RWPE1 (cell line): ENCODE measurements around the gene LPIN2.

Experiments used
- CTCF ChIA-PET: fragments of 350-600 bp; sonication (Branson Sonifier 250); formaldehyde crosslinking; extraction: SDS; loops from one replicate; lab custom pipeline; 2021; lab: Yijun Ruan, JAX
- POLR2A ChIA-PET: fragments of 400-600 bp; formaldehyde crosslinking; extraction: SDS; loops from one replicate; lab custom pipeline; 2020; ENCODE audit warnings: antibody characterized with exemption; ENCODE audit not compliant: low non-redundant PET; lab: Yijun Ruan, JAX
- DNase-seq: peaks from one replicate; pipeline ENCODE4 v3.0.0; 2012; ENCODE audit warnings: low spot score
- H3K27ac ChIP-seq: fragments of 450-650 bp; 2 replicates; pipeline ENCODE4 v1.5.1; 2017
- TF ChIP-seq, protein P1 (sequence below): fragments of 450-650 bp; conservative IDR thresholded peaks from 2 replicates; pipeline ENCODE4 v1.5.1; 2017; ENCODE audit warnings: low read depth, mild to moderate bottlenecking

LPIN2 gene

GRCh38 chr18:2979871-2980790 lies 32.8 kb downstream of the LPIN2 start:
- ChIA-PET CTCF (interaction anchor here (0.6 kb wide), 2 partner anchors 8 to 78 kb away, joined by 4 to 5 read pairs; no protein-coding TSS in a partner anchor), POLR2A (no interaction called here)
- peak overlapping the region; percentile 54 for H3K27ac ChIP-seq
- no peak for DNase-seq
- TF ChIP-seq, protein P1, sequence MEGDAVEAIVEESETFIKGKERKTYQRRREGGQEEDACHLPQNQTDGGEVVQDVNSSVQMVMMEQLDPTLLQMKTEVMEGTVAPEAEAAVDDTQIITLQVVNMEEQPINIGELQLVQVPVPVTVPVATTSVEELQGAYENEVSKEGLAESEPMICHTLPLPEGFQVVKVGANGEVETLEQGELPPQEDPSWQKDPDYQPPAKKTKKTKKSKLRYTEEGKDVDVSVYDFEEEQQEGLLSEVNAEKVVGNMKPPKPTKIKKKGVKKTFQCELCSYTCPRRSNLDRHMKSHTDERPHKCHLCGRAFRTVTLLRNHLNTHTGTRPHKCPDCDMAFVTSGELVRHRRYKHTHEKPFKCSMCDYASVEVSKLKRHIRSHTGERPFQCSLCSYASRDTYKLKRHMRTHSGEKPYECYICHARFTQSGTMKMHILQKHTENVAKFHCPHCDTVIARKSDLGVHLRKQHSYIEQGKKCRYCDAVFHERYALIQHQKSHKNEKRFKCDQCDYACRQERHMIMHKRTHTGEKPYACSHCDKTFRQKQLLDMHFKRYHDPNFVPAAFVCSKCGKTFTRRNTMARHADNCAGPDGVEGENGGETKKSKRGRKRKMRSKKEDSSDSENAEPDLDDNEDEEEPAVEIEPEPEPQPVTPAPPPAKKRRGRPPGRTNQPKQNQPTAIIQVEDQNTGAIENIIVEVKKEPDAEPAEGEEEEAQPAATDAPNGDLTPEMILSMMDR, result no peak

DNA sequence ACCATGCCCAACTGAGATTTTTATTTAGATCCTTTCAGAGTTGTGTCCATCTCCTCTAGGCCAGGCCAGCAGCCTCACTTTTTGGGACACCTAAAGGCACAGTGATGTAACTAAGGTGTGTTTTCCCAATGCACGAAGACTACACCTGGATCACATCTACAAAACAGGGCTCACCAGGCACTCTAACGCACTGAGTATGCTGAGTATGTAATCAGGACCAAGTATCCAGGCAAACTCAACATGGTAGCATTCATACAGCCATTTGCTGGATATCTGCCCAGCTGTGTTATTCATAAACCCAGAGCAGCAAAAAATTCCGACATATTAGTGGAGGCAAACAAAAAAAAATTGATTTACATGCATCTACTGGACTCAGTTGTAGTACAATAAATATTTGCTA lies 33.8 kb downstream of the LPIN2 start:
- DNase-seq, result no peak
- TF ChIP-seq, protein P1, result no peak
- POLR2A ChIA-PET, result no interaction called here
- peak overlapping the region; percentile 56 for H3K27ac ChIP-seq
- CTCF ChIA-PET, result interaction anchor here (0.6 kb wide), 1 partner anchor 20 kb away, joined by 5 read pairs; no protein-coding TSS in a partner anchor

DNA sequence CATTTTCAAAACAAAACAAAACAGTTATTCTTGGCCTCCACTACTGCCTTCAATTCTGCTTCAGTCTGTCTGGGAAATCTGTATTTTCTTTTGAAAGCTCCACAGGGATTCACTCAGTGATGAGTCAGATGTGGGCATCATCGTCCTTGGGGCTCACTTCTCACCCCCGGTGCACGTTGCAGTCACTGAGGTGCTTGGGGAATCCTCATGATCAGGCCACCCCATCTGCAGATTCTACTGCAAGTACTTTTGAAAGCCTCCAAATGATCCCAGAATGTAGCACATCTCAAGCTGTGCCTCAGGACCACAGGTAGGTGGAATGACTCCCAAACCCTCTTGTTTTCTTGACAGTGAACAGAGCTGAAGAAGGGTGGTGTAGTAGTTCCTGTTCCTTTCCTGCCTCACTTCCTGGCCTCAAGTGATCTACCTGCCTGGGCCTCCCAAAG lies 34.3 kb downstream of the LPIN2 start:
- TF ChIP-seq, protein P1, result no peak
- no peak for DNase-seq
- CTCF ChIA-PET, result interaction anchor here (0.6 kb wide), 1 partner anchor 21 kb away, joined by 5 read pairs; no protein-coding TSS in a partner anchor
- POLR2A ChIA-PET, result no interaction called here
- peak overlapping the region; percentile 56 for H3K27ac ChIP-seq

DNA sequence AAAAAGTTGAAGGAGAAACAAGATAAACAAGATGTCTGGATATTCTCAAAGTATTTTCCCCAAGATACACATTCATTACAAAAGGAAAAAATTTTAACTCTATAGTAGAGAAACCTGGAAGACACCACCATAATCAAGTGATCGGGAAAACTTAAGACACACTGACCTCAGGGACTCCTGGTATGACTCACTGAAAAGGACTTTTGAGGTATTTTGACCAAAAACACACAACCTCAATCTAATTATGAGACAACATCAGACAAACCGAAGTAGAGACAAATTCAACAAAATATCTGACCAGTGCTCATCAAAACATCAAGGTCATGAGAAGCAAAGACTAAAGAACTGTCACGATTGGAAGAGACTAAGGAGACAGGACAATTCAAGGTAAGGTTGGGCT lies 34.7 kb downstream of the LPIN2 start:
- ChIA-PET CTCF (no interaction called here), POLR2A (no interaction called here)
- peak overlapping the region; percentile 56; the same call in 1 of the 2 replicates for H3K27ac ChIP-seq
- TF ChIP-seq, protein P1, result no peak
- DNase-seq, result no peak

DNA sequence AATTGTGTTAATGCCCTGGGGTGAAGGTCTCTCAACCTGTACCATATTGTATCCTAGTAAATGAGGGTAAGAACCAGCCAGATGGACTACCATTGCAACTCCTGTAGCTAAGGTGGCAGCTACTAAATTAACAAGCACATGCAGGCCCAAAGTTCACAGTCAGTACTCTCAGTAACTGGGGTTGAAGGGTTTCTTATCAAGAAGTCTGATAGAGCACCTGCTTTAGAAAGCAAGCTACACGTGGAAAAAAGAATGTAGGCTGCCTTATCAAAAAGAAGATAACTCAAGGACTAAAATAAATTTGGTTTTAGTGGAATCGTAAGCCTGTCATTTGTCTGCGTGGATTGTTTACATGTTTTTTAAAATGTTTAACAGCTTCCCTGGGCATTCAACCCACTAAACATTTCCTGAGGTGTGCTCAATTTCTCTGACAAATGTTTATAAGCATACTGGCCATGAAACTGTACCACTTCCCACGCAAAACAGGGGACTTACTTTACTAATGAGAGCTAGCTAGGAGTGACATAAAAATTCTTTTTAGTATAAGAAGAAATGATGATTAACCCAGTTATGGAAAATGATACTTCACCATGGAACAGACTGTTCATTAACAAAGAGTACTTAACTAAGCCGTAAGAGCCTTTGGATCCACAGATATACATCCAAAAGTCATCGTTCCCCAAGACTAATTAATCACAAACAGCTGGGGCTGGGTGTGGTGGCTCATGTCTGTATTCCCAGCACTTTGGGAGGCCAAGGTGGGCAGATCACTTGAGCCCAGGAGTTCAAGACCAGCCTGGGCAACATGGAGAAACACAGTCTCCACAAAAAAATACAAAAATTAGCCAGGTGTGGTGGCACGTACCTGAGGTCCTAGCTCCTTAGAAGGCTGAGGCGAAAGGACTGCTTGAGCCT lies 36.5 kb downstream of the LPIN2 start:
- ChIA-PET POLR2A (no interaction called here), CTCF (interaction anchor here (0.6 kb wide), 1 partner anchor 295 kb away, joined by 5 read pairs; no protein-coding TSS in a partner anchor)
- no peak for DNase-seq
- no peak overlapping the region for H3K27ac ChIP-seq
- TF ChIP-seq, protein P1, result no peak

DNA sequence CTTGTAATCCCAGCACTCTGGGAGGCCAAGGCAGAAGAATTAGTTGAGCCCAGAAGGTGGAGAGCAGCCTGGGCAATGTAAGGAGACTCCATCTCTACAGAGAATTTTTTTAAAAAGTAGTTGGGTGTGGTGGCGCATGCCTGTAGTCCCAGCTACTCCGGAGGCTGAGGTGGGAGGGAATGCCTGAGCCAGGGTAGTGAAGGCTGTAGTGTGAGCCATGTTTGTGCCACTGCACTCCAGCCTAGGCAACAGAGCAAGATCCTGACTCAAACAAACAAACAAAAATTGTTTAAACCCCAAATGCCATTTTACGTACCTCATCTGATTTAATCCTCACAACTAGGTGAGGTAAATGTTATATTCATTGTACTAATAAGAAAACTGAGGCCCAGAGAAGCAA lies 38.2 kb downstream of the LPIN2 start:
- POLR2A ChIA-PET, result no interaction called here
- no peak for DNase-seq
- no peak overlapping the region for H3K27ac ChIP-seq
- CTCF ChIA-PET, result no interaction called here
- TF ChIP-seq, protein P1, result no peak
